ENCODE results near the gene TNFRSF13B.

TNFRSF13B gene

DNA sequence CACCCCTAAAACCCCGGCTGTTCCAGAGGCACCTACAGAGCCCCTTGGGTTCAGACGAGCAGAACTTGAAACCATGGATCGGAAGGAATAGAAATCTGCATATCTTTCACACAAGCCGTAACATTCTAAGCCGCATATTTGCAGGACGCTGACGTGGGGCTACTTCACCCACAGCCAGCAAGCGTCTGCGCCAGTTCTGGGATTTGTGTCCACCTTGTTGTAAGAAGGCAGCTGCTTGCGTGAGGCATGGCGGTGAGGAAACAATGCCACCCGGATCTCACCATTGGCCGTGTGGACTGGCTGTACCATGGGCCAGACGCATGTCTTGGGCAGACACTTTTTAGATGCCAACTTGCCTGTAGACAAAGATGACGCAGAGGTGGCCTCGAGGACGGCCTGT, 34.5 kb downstream of the TNFRSF13B start:
- no peak for DNase-seq (ENCODE audit: low read depth)

GRCh38 chr17:16936536-16937310, 35.2 kb downstream of the TNFRSF13B start:
- no peak for DNase-seq (ENCODE audit: low read depth)

DNA sequence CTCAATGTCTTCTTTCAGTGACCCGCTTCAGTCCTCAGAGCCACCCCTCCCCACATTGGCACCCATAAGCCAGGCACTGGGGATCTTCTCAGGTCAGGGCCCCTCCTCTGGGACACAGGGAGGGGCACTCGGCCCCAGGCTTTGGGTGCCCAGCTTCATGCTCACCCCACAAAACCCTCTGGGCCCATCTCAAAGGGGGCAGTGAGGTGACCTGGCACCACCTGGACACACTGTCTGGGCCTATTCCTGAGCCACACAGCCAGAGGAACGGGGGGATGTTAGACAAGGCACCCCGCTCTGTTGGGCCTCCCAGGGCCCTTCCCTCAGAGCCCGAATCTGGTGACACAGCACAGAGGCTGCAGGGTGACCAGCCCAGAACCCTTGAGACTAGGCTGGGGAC, 36.1 kb downstream of the TNFRSF13B start:
- DNase-seq (ENCODE audit: low read depth): no peak

DNA sequence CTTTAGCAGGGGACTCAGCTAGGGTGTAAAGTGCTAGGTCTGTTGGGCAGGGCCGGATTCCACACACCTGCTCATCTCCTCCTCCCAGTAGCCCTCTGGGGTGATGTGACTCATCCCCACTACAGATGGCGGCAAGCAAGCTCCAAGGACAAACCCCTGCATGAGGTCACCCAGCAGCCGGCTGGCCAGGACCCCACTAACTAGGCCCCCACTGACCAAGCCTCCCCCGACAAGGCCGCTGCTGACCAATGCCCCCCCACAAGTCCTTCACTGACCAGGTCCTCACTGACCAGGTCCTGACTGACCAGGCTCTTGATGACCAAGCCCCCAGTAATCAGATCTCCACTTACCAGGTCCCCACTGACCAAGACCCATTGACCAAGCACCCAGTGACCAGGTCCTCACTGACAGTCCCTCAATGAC, 36.7 kb downstream of the TNFRSF13B start:
- DNase-seq (ENCODE audit: low read depth): no peak

DNA sequence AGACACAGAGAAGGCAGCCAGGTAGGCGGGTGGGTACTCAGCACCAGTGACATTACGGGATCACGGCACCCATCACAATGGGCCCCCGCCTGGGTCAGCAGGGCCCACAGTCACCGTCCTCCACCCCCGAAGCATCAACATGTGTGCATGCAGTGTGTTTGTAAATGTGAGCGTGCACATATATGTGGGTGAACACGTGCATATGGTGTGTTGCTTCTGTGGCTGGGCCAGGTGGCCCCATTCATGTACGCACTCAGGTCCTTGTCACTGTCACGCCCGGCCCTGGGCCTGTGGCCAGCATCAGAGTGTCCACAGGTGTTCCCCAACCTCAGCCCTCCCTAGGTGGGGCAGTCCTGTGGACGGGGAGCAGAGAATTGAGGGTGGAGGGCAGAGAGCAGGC, 37.1 kb downstream of the TNFRSF13B start:
- no peak for DNase-seq (ENCODE audit: low read depth)

GRCh38 chr17:16934133-16934795, 37.7 kb downstream of the TNFRSF13B start:
- no peak for DNase-seq (ENCODE audit: low read depth)

GRCh38 chr17:16933317-16934132, 38.4 kb downstream of the TNFRSF13B start:
- DNase-seq (ENCODE audit: low read depth): no peak

DNA sequence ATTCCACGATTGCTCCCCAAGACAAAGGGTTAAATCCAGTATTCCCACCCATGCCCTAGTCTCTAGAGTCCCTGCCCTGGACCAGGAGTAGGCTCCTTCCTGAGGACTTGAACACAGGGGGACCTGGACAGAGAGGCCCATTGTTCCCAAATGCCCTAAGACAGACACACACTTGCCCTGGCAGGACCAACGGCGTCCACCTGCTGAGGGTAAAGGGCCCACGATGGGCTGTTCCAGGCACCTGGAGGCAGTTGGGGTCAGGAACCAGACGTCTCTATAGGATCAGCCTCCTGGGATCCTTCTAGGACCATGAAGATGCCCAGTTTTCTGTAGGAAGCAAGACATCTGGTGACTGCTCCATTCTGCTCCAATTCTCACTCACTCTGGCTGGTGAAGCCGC, 39.3 kb downstream of the TNFRSF13B start:
- DNase-seq (ENCODE audit: low read depth): no peak

DNA sequence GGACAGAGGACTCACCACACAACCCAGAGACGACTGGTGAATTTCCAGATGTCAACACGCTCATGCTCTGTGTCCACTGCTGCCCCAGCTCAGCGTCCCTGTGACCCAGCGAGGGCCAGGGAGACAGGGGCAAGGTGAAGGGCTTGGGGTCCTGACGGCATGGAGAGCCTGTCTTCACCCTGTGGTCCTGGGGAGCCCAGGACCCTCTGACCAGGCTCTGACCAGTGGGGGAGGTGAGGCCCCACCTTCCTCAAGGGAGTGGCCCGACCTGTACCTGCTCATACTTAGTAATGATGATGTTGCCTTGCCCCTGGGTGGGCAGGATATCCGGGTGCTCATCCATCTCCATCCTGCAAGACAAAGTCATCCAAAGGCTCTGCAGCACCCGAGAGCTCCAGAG, 39.8 kb downstream of the TNFRSF13B start:
- DNase-seq (ENCODE audit: low read depth): no peak

DNA sequence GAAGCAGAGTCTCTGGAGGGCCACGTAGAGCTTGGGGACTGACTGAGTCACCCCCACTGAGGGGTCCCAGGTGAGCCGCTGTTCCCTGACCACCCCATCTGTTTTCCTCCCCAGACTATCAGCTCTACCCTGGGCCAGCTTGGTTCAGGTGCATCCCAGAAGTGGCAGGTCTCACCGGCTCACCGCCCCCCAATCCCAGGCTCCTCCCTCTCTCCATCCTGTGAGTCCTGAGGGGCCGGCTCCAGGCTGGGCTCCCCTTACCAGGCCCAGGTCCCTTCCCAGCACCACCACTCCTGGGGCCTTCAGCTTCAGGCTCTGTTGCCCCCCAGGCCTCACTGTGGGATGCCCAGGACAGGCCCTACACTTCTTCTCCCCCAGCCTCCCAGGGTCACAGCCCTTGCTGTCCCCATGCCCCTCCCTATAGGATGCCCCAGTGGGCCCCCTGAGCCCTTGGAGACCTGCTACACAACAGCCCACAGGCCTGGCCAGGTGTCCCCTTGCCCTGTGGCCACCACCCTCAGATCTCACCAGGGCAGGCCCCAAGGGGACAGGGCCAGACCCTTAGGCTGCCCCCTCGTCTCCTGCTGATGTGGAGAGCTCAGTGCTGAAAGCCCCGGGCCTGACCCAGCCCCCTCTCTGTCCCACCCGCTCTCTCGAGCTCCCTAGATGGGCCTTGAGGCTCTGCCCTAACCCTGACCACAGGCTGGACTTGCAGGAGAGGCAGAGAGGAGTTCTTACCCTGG, 40.4 kb downstream of the TNFRSF13B start:
- DNase-seq (ENCODE audit: low read depth): no peak

GRCh38 chr17:16930571-16931317, 41.2 kb downstream of the TNFRSF13B start:
- no peak for DNase-seq (ENCODE audit: low read depth)

GRCh38 chr17:16929757-16930520, 42.0 kb downstream of the TNFRSF13B start:
- DNase-seq (ENCODE audit: low read depth): no peak

GRCh38 chr17:16929035-16929680, 42.8 kb downstream of the TNFRSF13B start:
- DNase-seq (ENCODE audit: low read depth): no peak

DNA sequence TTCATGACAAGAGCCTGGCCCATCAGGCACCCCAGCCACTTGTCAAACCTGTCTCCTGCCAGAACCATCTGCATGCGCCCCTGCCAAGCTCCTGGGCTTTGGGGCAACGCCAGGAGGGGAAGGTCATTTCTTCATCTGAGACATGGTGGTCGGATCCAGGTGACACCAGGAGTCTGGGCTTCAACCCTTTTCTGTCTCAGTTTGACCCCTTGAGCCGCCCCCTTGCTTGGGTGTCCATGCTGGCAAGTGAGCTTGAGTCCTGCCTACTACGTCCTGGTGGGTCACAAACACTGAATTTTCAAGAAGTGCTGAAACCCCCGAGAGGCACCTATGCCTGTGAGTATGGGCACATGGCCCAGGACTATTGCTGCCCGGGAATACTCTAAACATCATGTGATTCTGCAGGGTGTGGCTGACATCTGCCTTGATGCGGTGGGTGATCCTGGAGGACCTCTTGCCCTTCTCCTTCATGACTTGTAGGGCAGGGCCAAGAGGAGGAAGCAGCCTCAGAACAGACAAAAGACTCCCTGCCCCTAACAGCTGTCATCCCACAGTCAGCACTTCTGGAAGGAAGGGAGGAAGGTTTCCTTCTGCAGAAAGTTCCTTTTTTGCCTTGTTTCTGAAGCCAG, 43.4 kb downstream of the TNFRSF13B start:
- no peak for DNase-seq (ENCODE audit: low read depth)

DNA sequence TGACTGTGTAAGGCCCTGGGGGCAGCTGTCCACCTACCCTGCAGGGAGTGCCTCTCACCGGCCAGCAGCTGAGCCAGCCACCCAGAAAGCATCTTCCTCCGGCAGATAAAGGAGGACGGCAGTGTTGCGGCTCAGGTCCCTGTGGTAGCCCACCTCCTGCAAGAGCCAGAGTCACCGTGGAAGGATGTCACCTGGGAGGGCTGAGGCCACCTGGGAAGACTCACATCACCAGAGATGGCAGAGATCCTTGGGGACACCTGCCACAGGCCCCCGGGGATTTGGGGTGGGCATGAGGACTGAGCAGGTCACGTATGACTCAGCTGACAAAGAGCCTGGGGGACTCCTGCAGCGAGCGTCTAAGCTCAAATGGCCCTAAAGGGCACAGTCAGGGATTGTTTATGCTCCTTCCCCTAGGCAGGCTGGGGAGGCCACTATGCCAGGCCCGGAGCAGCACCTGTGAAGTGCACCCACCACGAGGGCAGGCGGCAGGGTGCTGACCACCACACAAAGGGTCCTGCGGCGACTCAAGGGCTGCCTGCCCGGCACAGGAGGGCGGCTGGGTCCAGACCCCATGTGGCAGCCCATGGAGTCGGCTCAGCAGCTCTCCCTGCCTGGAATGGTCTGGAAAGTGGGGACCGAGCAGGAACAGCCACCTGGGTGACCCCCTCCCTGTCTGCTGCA, 44.1 kb downstream of the TNFRSF13B start:
- no peak for DNase-seq (ENCODE audit: low read depth)

GRCh38 chr17:16926571-16927451, 45.1 kb downstream of the TNFRSF13B start:
- no peak for DNase-seq (ENCODE audit: low read depth)

GRCh38 chr17:16926061-16926511, 45.8 kb downstream of the TNFRSF13B start:
- no peak for DNase-seq (ENCODE audit: low read depth)
